Measurements from ENCODE around the gene FRY. TPM values are rescaled to one million over a fixed set of nuclear protein-coding genes. Genes with fewer than 3 reads are reported as not detected.

The FRY gene
- polyA plus RNA-seq, 1 experiment = 51.4 TPM

GRCh38 chr13:32284927-32285632, 253.5 kb downstream of the FRY start:
- no peak for TF ChIP-seq CTCF (IDR thresholded peaks at IDR 0.05; ENCODE audit: insufficient read depth, low read depth, low read length)
- DNase-seq (ENCODE audit: low read depth) = peak; percentile 39
- CTCF ChIA-PET = interaction anchor here (0.9 to 1.2 kb wide), 2 partner anchors 22 to 31 kb away, joined by 3 to 4 read pairs; no protein-coding TSS in a partner anchor
- no peaks in the 10 kb centered on the region for H3K27me3 ChIP-seq (ENCODE audit: control insufficient read depth, insufficient read depth, low read length)
- POLR2A ChIA-PET = interaction anchor here (0.6 kb wide), 1 partner anchor 9 kb away, joined by 3 read pairs; no protein-coding TSS in a partner anchor
- no peak overlapping the region for H3K4me3 ChIP-seq (ENCODE audit: low read depth, low read length)
- peaks cover 5% of the 10 kb centered on the region for H3K36me3 ChIP-seq (ENCODE audit: control insufficient read depth, insufficient read depth, low read length)

- no peak for TF ChIP-seq CTCF (IDR thresholded peaks at IDR 0.05; ENCODE audit: insufficient read depth, low read depth, low read length)
- no peak for DNase-seq (ENCODE audit: low read depth)
- no peak overlapping the region for H3K4me3 ChIP-seq (ENCODE audit: low read depth, low read length)
- no peaks in the 10 kb centered on the region for H3K27me3 ChIP-seq (ENCODE audit: control insufficient read depth, insufficient read depth, low read length)
- ChIA-PET POLR2A (no interaction called here), CTCF (interaction anchor here (1.2 kb wide), 1 partner anchor 31 kb away, joined by 4 read pairs; no protein-coding TSS in a partner anchor)
- peaks cover 5% of the 10 kb centered on the region for H3K36me3 ChIP-seq (ENCODE audit: control insufficient read depth, insufficient read depth, low read length)
These were observed 254.0 kb downstream of the FRY start for GRCh38 chr13:32285633-32285965.

GRCh38 chr13:32297206-32297605, 265.6 kb downstream of the FRY start:
- no peak for TF ChIP-seq CTCF (IDR thresholded peaks at IDR 0.05; ENCODE audit: insufficient read depth, low read depth, low read length)
- Histone ChIP-seq H3K4me3 (ENCODE audit: low read depth, low read length) (no peak overlapping the region), H3K36me3 (ENCODE audit: control insufficient read depth, insufficient read depth, low read length) (peaks cover 8% of the 10 kb centered on the region), H3K27me3 (ENCODE audit: control insufficient read depth, insufficient read depth, low read length) (no peaks in the 10 kb centered on the region)
- POLR2A ChIA-PET = no interaction called here
- DNase-seq (ENCODE audit: low read depth) = no peak
- CTCF ChIA-PET = no interaction called here

- ChIA-PET CTCF (interaction anchor here (1.6 to 1.8 kb wide), 2 partner anchors 10 to 389 kb away, joined by 3 to 4 read pairs; no protein-coding TSS in a partner anchor), POLR2A (no interaction called here)
These were observed 267.1 kb downstream of the FRY start for GRCh38 chr13:32298695-32299094.

GRCh38 chr13:32299893-32300292, 268.3 kb downstream of the FRY start:
- Histone ChIP-seq H3K36me3 (ENCODE audit: control insufficient read depth, insufficient read depth, low read length) (peaks cover 4% of the 10 kb centered on the region), H3K27me3 (ENCODE audit: control insufficient read depth, insufficient read depth, low read length) (no peaks in the 10 kb centered on the region), H3K4me3 (ENCODE audit: low read depth, low read length) (no peak overlapping the region)
- POLR2A ChIA-PET = no interaction called here
- CTCF ChIA-PET = interaction anchor here (0.6 to 1.8 kb wide), 4 partner anchors 11 to 390 kb away, joined by 3 to 4 read pairs (median 4); no protein-coding TSS in a partner anchor
- no peak for DNase-seq (ENCODE audit: low read depth)
- no peak for TF ChIP-seq CTCF (IDR thresholded peaks at IDR 0.05; ENCODE audit: insufficient read depth, low read depth, low read length)

More at GRCh38 chr13:32298695-32299094, 267.1 kb downstream of the FRY start:
- Histone ChIP-seq H3K4me3 (ENCODE audit: low read depth, low read length) (no peak overlapping the region), H3K36me3 (ENCODE audit: control insufficient read depth, insufficient read depth, low read length) (peaks cover 8% of the 10 kb centered on the region), H3K27me3 (ENCODE audit: control insufficient read depth, insufficient read depth, low read length) (no peaks in the 10 kb centered on the region)
- TF ChIP-seq CTCF (IDR thresholded peaks at IDR 0.05; ENCODE audit: insufficient read depth, low read depth, low read length) = no peak
- DNase-seq (ENCODE audit: low read depth) = no peak

All from BJ (cell line).